HG03442 (cell line): ENCODE results near the gene CDT1.

Experiments
- ATAC-seq: cut with Tn5 transposase; IDR thresholded peaks from one replicate; pipeline ENCODE4 v1.9.1; 2021; ENCODE audit warnings: mild to moderate bottlenecking, moderate library complexity; ENCODE audit not compliant: unreplicated experiment

Gene CDT1

GRCh38 chr16:88804173-88804551 is 573 bp downstream of the CDT1 start:
- ATAC-seq: no peak

- ATAC-seq: no peak
Observed at GRCh38 chr16:88804552-88805339, 1.2 kb downstream of the CDT1 start.

- no peak for ATAC-seq
Observed at GRCh38 chr16:88805340-88805715, 1.7 kb downstream of the CDT1 start.

GRCh38 chr16:88805887-88806393 is 2.4 kb downstream of the CDT1 start:
- no peak for ATAC-seq

- no peak for ATAC-seq
Observed at GRCh38 chr16:88806491-88807111, 3.0 kb downstream of the CDT1 start.

GRCh38 chr16:88807142-88807625 is 3.6 kb downstream of the CDT1 start:
- ATAC-seq: no peak

GRCh38 chr16:88807626-88808453 is 4.3 kb downstream of the CDT1 start:
- ATAC-seq: no peak

GRCh38 chr16:88809068-88809675 is 5.6 kb downstream of the CDT1 start:
- no peak for ATAC-seq

- no peak for ATAC-seq
Observed at GRCh38 chr16:88809676-88810165, 6.1 kb downstream of the CDT1 start.

GRCh38 chr16:88810166-88810911 is 6.8 kb downstream of the CDT1 start:
- no peak for ATAC-seq

- ATAC-seq: peak; percentile 37
Observed at GRCh38 chr16:88810912-88811768, 7.6 kb downstream of the CDT1 start.

GRCh38 chr16:88811769-88812512 is 8.4 kb downstream of the CDT1 start, which contains the start of gene APRT:
TSS of gene APRT (minus strand) at chr16:88811928. CDS start at chr16:88811899, 29 bp downstream.
- ATAC-seq: peak; percentile 63

GRCh38 chr16:88812513-88813268 is 9.1 kb downstream of the CDT1 start:
- no peak for ATAC-seq

GRCh38 chr16:88813269-88814143 is 9.9 kb downstream of the CDT1 start:
- ATAC-seq: no peak

GRCh38 chr16:88814144-88814502 is 10.5 kb downstream of the CDT1 start:
- no peak for ATAC-seq

- no peak for ATAC-seq
Observed at GRCh38 chr16:88815227-88815626, 11.6 kb downstream of the CDT1 start.
